ENCODE results near the gene TIMP4. TPM values are rescaled to one million over a fixed set of nuclear protein-coding genes. Genes with fewer than 3 reads are reported as not detected.

The TIMP4 gene
- total RNA-seq, 1 donor from 2014 or later, result 2.8 TPM

DNA sequence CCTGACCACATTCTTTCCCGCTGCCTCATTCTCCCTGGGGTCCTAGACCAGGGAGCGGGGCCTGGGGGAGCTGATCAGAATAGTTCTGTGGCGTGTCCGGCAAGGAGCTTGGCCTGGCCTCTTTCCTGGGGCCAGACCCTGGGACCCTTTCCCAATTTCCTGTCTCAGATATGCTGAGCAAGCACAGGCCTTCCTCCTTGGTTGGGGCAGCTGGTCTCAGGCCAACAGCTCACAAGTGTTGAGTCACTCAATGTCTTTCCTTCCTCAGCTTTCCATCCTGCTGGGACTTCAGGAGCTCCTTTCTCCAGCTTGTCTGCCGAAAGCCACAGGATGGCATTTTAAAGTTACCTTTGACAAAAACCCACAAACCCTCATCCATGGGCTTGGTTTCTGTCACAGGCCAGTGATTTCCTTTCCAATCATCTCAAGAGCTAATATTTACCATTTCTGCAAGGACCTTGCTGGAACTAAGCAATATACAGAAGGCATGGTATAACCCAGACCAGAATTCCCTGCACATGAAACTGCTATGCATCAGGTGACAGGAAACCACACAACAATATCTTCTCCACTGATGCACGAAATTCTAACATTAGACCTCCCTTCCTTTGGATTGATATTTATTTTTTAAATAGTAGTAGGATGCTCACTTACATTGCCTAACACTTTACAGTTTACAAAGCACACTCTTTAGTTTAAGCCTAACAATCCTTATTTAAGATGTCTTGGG, 19.5 kb upstream of the TIMP4 start:
- TF ChIP-seq, protein P1, sequence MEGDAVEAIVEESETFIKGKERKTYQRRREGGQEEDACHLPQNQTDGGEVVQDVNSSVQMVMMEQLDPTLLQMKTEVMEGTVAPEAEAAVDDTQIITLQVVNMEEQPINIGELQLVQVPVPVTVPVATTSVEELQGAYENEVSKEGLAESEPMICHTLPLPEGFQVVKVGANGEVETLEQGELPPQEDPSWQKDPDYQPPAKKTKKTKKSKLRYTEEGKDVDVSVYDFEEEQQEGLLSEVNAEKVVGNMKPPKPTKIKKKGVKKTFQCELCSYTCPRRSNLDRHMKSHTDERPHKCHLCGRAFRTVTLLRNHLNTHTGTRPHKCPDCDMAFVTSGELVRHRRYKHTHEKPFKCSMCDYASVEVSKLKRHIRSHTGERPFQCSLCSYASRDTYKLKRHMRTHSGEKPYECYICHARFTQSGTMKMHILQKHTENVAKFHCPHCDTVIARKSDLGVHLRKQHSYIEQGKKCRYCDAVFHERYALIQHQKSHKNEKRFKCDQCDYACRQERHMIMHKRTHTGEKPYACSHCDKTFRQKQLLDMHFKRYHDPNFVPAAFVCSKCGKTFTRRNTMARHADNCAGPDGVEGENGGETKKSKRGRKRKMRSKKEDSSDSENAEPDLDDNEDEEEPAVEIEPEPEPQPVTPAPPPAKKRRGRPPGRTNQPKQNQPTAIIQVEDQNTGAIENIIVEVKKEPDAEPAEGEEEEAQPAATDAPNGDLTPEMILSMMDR (IDR thresholded peaks at IDR 0.05; ENCODE audit: insufficient read depth, low read length, poor library complexity, severe bottlenecking), result no peak
- H3K36me3 ChIP-seq (ENCODE audit: control insufficient read depth, insufficient read depth, low read length), result no peaks in the 10 kb centered on the region
- no peak for DNase-seq (ENCODE audit: low read depth)
- no peak overlapping the region for H3K4me3 ChIP-seq (ENCODE audit: low read depth, low read length)
- H3K27me3 ChIP-seq (ENCODE audit: control insufficient read depth, insufficient read depth, low read length), result no peaks in the 10 kb centered on the region

DNA sequence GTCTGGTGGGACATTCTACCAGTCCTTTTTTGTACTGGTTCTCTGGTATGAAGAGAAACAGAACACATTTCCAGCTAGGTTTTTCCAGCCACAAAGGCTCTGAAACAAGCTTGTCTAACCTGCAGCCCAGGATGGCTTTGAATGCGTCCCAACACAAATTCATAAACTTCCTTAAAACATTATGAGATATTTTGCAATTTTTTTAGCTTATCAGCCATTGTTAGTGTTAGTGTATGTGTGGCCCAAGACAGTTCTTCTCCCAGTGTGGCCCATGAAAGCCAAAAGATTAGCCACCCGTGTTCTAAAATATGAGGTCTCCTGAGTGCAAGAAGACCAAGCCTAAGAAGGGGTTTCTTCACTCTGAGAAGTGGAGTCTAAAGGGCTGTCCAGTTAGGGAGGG, 18.4 kb upstream of the TIMP4 start:
- Histone ChIP-seq H3K27me3 (ENCODE audit: control insufficient read depth, insufficient read depth, low read length) (no peaks in the 10 kb centered on the region), H3K36me3 (ENCODE audit: control insufficient read depth, insufficient read depth, low read length) (no peaks in the 10 kb centered on the region), H3K4me3 (ENCODE audit: low read depth, low read length) (no peak overlapping the region)
- TF ChIP-seq, protein P1 (IDR thresholded peaks at IDR 0.05; ENCODE audit: insufficient read depth, low read length, poor library complexity, severe bottlenecking), result no peak
- no peak for DNase-seq (ENCODE audit: low read depth)

DNA sequence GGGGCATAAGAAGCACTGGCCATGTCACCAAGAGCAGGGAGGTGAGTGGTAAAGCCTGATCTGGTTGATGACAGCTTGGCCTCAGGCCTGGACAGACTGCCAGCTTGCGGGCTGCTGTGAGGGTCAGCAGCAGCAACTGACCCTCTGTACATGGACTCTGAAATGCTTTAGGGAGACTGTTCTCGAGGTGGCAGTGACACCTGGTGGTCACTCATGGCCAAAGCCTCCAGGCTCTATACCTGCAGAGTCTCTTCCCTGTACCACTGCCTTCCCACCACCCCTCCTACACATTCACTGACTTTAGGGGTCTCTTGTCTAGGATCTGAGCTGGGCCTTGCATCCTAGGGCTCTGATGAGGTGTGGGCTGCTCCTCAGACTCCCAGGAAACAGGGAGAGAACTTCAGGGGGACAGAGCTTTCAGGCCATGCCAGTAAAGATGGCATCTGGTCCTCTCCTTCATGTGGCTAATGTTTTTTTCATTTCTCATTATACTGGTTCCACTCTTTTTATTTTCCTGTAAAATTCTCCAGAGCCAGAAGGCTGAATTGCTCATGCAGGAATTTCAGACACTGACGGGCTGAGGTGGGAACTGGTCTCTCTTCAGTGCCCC, 17.2 kb upstream of the TIMP4 start:
- Histone ChIP-seq H3K27me3 (ENCODE audit: control insufficient read depth, insufficient read depth, low read length) (no peaks in the 10 kb centered on the region), H3K36me3 (ENCODE audit: control insufficient read depth, insufficient read depth, low read length) (no peaks in the 10 kb centered on the region), H3K4me3 (ENCODE audit: low read depth, low read length) (no peak overlapping the region)
- DNase-seq (ENCODE audit: low read depth), result no peak
- TF ChIP-seq, protein P1 (IDR thresholded peaks at IDR 0.05; ENCODE audit: insufficient read depth, low read length, poor library complexity, severe bottlenecking), result peak; percentile 87

DNA sequence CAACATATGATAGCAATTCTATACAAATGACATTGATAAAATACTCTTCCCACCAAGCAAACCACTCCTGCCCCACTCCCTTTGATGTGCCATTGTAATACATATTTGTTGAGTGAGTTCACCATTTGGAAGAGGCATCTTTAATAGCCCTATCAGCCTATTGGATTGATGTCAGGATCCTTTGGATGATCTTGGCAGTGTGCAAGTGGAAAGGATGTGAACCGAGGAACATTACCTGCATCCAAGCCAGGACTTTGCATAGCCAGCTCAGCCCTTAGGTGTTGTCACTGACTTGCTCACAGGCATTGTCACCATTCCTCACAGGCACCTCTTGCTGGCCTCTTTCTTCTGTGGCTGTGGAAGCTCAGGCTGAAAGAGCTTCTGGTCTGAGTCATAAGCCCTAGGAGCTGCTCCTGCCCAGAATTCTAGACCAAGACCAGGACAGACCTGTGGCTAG, 16.5 kb upstream of the TIMP4 start:
- no peak for DNase-seq (ENCODE audit: low read depth)
- no peaks in the 10 kb centered on the region for H3K36me3 ChIP-seq (ENCODE audit: control insufficient read depth, insufficient read depth, low read length)
- no peak overlapping the region for H3K4me3 ChIP-seq (ENCODE audit: low read depth, low read length)
- no peaks in the 10 kb centered on the region for H3K27me3 ChIP-seq (ENCODE audit: control insufficient read depth, insufficient read depth, low read length)
- TF ChIP-seq, protein P1 (IDR thresholded peaks at IDR 0.05; ENCODE audit: insufficient read depth, low read length, poor library complexity, severe bottlenecking), result no peak

DNA sequence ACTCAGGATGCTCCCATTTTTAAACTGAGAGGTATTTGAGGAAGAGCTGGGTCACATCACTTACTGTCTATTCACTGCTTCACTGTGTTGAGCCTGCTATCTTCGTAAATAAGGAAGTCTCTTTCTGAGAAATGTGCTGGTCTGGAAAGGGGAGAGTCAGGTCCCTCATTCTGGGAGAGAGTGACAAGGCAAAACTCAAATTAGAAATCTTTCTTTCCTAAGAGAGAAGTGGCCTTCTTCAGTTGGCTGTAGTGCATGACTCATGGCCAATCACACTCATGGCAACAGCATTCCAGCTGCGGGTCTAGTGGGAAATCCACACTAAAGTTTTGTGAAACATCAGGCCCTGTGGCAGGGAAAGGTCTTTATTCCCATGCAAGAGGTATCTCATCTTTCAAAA, 11.5 kb upstream of the TIMP4 start:
- Histone ChIP-seq H3K4me3 (ENCODE audit: low read depth, low read length) (no peak overlapping the region), H3K27me3 (ENCODE audit: control insufficient read depth, insufficient read depth, low read length) (no peaks in the 10 kb centered on the region), H3K36me3 (ENCODE audit: control insufficient read depth, insufficient read depth, low read length) (no peaks in the 10 kb centered on the region)
- TF ChIP-seq, protein P1 (IDR thresholded peaks at IDR 0.05; ENCODE audit: insufficient read depth, low read length, poor library complexity, severe bottlenecking), result no peak
- DNase-seq (ENCODE audit: low read depth), result no peak

All from kidney epithelial cell (primary cell).